Fibroblast of lung (primary cell): ENCODE data around the gene GNG13. TPM values are rescaled to one million over a fixed set of nuclear protein-coding genes. Genes with fewer than 3 reads are reported as not detected.

Experiments
- DNase-seq, 2 donors: peaks; one replicate each; pipeline versions ENCODE4 v3.0.0 to v3.0.0-alpha.2; 2010; ENCODE audit warnings: low read depth in 2 of 2
- H2AFZ ChIP-seq: 2 replicates; pipeline ENCODE4 v1.5.1; 2012; ENCODE audit warnings: low read length, control low read depth, inconsistent platforms
- H3K27ac ChIP-seq: 2 replicates; pipeline ENCODE4 v1.5.1; 2011; ENCODE audit warnings: low read length, control low read depth; ENCODE audit not compliant: insufficient read depth
- H3K27me3 ChIP-seq: 2 replicates; pipeline ENCODE4 v1.5.1; 2011; ENCODE audit warnings: mild to moderate bottlenecking, low read length; ENCODE audit not compliant: control insufficient read depth, insufficient read depth
- H3K36me3 ChIP-seq: 2 replicates; pipeline ENCODE4 v1.5.1; 2011; ENCODE audit warnings: low read length; ENCODE audit not compliant: control insufficient read depth, insufficient read depth
- H3K4me1 ChIP-seq: 2 replicates; pipeline ENCODE4 v1.5.1; 2011; ENCODE audit warnings: low read length; ENCODE audit not compliant: control insufficient read depth, insufficient read depth; ENCODE audit errors: extremely low read depth
- H3K4me2 ChIP-seq: 2 replicates; pipeline ENCODE4 v1.5.1; 2011; ENCODE audit warnings: low read length, control low read depth; ENCODE audit not compliant: insufficient read depth; ENCODE audit errors: extremely low read depth
- H3K4me3 ChIP-seq, 4 experiments: fragments of 200-600 bp in 1 of 4; sonication (generic) in 1 of 4; replicated peaks in 1 of 4; 2 replicates each; pipeline ENCODE4 v1.5.1; 2011 to 2016; ENCODE audit warnings: low read length in 4 of 4, low read depth in 3 of 4, mild to moderate bottlenecking in 3 of 4, control low read depth in 2 of 4, inconsistent platforms in 1 of 4, mixed read lengths in 1 of 4; ENCODE audit not compliant: insufficient read depth in 1 of 4; ENCODE audit errors: control extremely low read depth in 1 of 4
- H3K79me2 ChIP-seq: 2 replicates; pipeline ENCODE4 v1.5.1; 2012; ENCODE audit warnings: mild to moderate bottlenecking, low read length, inconsistent platforms; ENCODE audit not compliant: control insufficient read depth, insufficient read depth
- H3K9ac ChIP-seq: 2 replicates; pipeline ENCODE4 v1.5.1; 2011; ENCODE audit warnings: mild to moderate bottlenecking, low read length, control low read depth; ENCODE audit not compliant: insufficient read depth
- H3K9me3 ChIP-seq: 2 replicates; pipeline ENCODE4 v1.5.1; 2012; ENCODE audit warnings: low read depth, low read length; ENCODE audit not compliant: control insufficient read depth, insufficient read depth
- H4K20me1 ChIP-seq: 2 replicates; pipeline ENCODE4 v1.5.1; 2011; ENCODE audit warnings: low read length; ENCODE audit not compliant: control insufficient read depth, insufficient read depth; ENCODE audit errors: extremely low read depth
- CTCF ChIP-seq, 2 donors: IDR thresholded peaks in 1 of 2; conservative IDR thresholded peaks in 1 of 2; 1 replicate in 1 of 2; 2 replicates in 1 of 2; pipeline ENCODE4 v1.5.1; 2011 to 2012; ENCODE audit warnings: low read length in 2 of 2, control low read depth in 1 of 2, inconsistent platforms in 1 of 2, low read depth in 1 of 2, mild to moderate bottlenecking in 1 of 2
- EZH2 ChIP-seq: IDR thresholded peaks from 2 replicates; pipeline ENCODE4 v1.5.1; 2012; ENCODE audit warnings: low read length, control low read depth, mild to moderate bottlenecking; ENCODE audit errors: missing control alignments
- polyA plus RNA-seq, 2 donors: library from polyadenylated mRNA; depleted of rRNA in 1 of 2; stranded (reverse) in 1 of 2; unstranded in 1 of 2; fragments of >200 nt; gene quantifications; 2 replicates each; pipeline ENCODE4 v1.2.1, GENCODE V29; 2011 to 2012; ENCODE audit warnings: missing spikeins in 1 of 2
- total RNA-seq: library from RNA; depleted of rRNA; stranded (reverse); fragments of >200 nt; gene quantifications from 2 replicates; pipeline ENCODE4 v1.2.1, GENCODE V29; 2014

GNG13 gene
- total and polyA plus RNA-seq, 2 donors (not counting 1 experiment from before 2014, with no cell fraction given), result not detected

GRCh38 chr16:770411-770810 lies 30.1 kb downstream of the GNG13 start:
- TF ChIP-seq EZH2 (no peak), CTCF (conservative IDR thresholded peaks at IDR 0.05 in 1 of 2, IDR thresholded peaks at IDR 0.05 in 1 of 2; ENCODE audit: low read depth in 1 of 2, low read length in 2 of 2) (no peak)

GRCh38 chr16:769934-770333 lies 30.6 kb downstream of the GNG13 start:
- H3K4me1 ChIP-seq, result no peaks in the 10 kb centered on the region
- no peaks in the 10 kb centered on the region for H4K20me1 ChIP-seq
- no peak overlapping the region for H3K4me2 ChIP-seq
- DNase-seq, result no peak
- no peak overlapping the region for H3K4me3 ChIP-seq
- no peak overlapping the region for H2AFZ ChIP-seq
- no peaks in the 10 kb centered on the region for H3K36me3 ChIP-seq
- no peaks in the 10 kb centered on the region for H3K79me2 ChIP-seq
- H3K27ac ChIP-seq, result no peak overlapping the region
- TF ChIP-seq EZH2 (no peak), CTCF (conservative IDR thresholded peaks at IDR 0.05 in 1 of 2, IDR thresholded peaks at IDR 0.05 in 1 of 2; ENCODE audit: low read depth in 1 of 2, low read length in 2 of 2) (no peak)
- no peaks in the 10 kb centered on the region for H3K27me3 ChIP-seq
- H3K9ac ChIP-seq, result no peak overlapping the region
- H3K9me3 ChIP-seq, result no peaks in the 10 kb centered on the region

More at GRCh38 chr16:770411-770810, 30.1 kb downstream of the GNG13 start:
- Histone ChIP-seq H3K4me2 (no peak overlapping the region), H2AFZ (no peak overlapping the region), H3K9me3 (no peaks in the 10 kb centered on the region), H3K27me3 (no peaks in the 10 kb centered on the region), H3K27ac (no peak overlapping the region), H3K9ac (no peak overlapping the region), H3K4me1 (no peaks in the 10 kb centered on the region), H3K79me2 (no peaks in the 10 kb centered on the region), H4K20me1 (no peaks in the 10 kb centered on the region), H3K4me3 (no peak overlapping the region), H3K36me3 (no peaks in the 10 kb centered on the region)
- no peak for DNase-seq

- H3K36me3 ChIP-seq, result no peaks in the 10 kb centered on the region
- no peaks in the 10 kb centered on the region for H3K9me3 ChIP-seq
- H3K79me2 ChIP-seq, result no peaks in the 10 kb centered on the region
- no peak overlapping the region for H3K4me3 ChIP-seq
- H3K4me1 ChIP-seq, result no peaks in the 10 kb centered on the region
- H3K27me3 ChIP-seq, result no peaks in the 10 kb centered on the region
- H3K27ac ChIP-seq, result no peak overlapping the region
- no peaks in the 10 kb centered on the region for H4K20me1 ChIP-seq
- no peak for DNase-seq
- H3K4me2 ChIP-seq, result no peak overlapping the region
- no peak overlapping the region for H3K9ac ChIP-seq
- TF ChIP-seq EZH2, result no peak
- no peak for TF ChIP-seq CTCF (conservative IDR thresholded peaks at IDR 0.05 in 1 of 2, IDR thresholded peaks at IDR 0.05 in 1 of 2; ENCODE audit: low read depth in 1 of 2, low read length in 2 of 2)
- no peak overlapping the region for H2AFZ ChIP-seq
Measured at GRCh38 chr16:769184-769784, 31.2 kb downstream of the GNG13 start.
